Osteocyte (in vitro differentiated cells): ENCODE measurements around the gene ZBTB25. TPM values are rescaled to one million over a fixed set of nuclear protein-coding genes. Genes with fewer than 3 reads are reported as not detected.
A peak's percentile ranks its signal among the peaks of the same experiment; 100 is the strongest.

ENCODE experiments used
- DNase-seq: peaks from one replicate; pipeline ENCODE4 v3.0.0; 2021; ENCODE audit warnings: mixed read lengths; ENCODE audit not compliant: unreplicated experiment; ENCODE audit errors: extremely low spot score
- H3K27ac Mint-ChIP-seq: one replicate; pipeline ENCODE4 v1.8.0; 2021; ENCODE audit warnings: mild to moderate bottlenecking, mixed read lengths; ENCODE audit not compliant: unreplicated experiment
- H3K27me3 Mint-ChIP-seq: one replicate; pipeline ENCODE4 v1.8.0; 2021; ENCODE audit warnings: mixed read lengths; ENCODE audit not compliant: unreplicated experiment
- H3K36me3 Mint-ChIP-seq: one replicate; pipeline ENCODE4 v1.8.0; 2021; ENCODE audit warnings: mixed read lengths; ENCODE audit not compliant: unreplicated experiment
- H3K4me1 Mint-ChIP-seq: one replicate; pipeline ENCODE4 v1.8.0; 2021; ENCODE audit warnings: mixed read lengths; ENCODE audit not compliant: unreplicated experiment
- H3K4me3 Mint-ChIP-seq: one replicate; pipeline ENCODE4 v1.8.0; 2021; ENCODE audit warnings: mild to moderate bottlenecking, moderate library complexity, mixed read lengths; ENCODE audit not compliant: unreplicated experiment
- H3K9me3 Mint-ChIP-seq: one replicate; pipeline ENCODE4 v1.8.0; 2021; ENCODE audit warnings: mixed read lengths; ENCODE audit not compliant: unreplicated experiment
- total RNA-seq: library from RNA; stranded (reverse); gene quantifications from 2 replicates; pipeline ENCODE4 v1.2.1, GENCODE V29; 2021
- TF ChIP-seq, protein P1 (sequence below): fragments of 200-600 bp; sonication (generic); IDR thresholded peaks from 2 replicates; pipeline ENCODE4 v1.5.0; 2021; ENCODE audit warnings: antibody characterized with exemption, mild to moderate bottlenecking, moderate library complexity

Gene ZBTB25
- total RNA-seq, 1 donor from 2014 or later: 10.9 TPM

GRCh38 chr14:64544607-64545312, 41.1 kb upstream of the ZBTB25 start:
- Mint-ChIP-seq H3K9me3 (no peaks in the 10 kb centered on the region), H3K36me3 (no peaks in the 10 kb centered on the region), H3K4me1 (peaks cover 22% of the 10 kb centered on the region), H3K27ac (no peak overlapping the region), H3K4me3 (no peak overlapping the region), H3K27me3 (no peaks in the 10 kb centered on the region)
- no peak for DNase-seq
- TF ChIP-seq, protein P1, sequence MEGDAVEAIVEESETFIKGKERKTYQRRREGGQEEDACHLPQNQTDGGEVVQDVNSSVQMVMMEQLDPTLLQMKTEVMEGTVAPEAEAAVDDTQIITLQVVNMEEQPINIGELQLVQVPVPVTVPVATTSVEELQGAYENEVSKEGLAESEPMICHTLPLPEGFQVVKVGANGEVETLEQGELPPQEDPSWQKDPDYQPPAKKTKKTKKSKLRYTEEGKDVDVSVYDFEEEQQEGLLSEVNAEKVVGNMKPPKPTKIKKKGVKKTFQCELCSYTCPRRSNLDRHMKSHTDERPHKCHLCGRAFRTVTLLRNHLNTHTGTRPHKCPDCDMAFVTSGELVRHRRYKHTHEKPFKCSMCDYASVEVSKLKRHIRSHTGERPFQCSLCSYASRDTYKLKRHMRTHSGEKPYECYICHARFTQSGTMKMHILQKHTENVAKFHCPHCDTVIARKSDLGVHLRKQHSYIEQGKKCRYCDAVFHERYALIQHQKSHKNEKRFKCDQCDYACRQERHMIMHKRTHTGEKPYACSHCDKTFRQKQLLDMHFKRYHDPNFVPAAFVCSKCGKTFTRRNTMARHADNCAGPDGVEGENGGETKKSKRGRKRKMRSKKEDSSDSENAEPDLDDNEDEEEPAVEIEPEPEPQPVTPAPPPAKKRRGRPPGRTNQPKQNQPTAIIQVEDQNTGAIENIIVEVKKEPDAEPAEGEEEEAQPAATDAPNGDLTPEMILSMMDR: no peak

GRCh38 chr14:64542836-64543201, 39.2 kb upstream of the ZBTB25 start:
- no peaks in the 10 kb centered on the region for H3K9me3 Mint-ChIP-seq
- H3K4me3 Mint-ChIP-seq: no peak overlapping the region
- TF ChIP-seq, protein P1: no peak
- H3K27me3 Mint-ChIP-seq: no peaks in the 10 kb centered on the region
- H3K36me3 Mint-ChIP-seq: no peaks in the 10 kb centered on the region
- H3K4me1 Mint-ChIP-seq: peaks cover 25% of the 10 kb centered on the region
- no peak for DNase-seq
- H3K27ac Mint-ChIP-seq: no peak overlapping the region

DNA sequence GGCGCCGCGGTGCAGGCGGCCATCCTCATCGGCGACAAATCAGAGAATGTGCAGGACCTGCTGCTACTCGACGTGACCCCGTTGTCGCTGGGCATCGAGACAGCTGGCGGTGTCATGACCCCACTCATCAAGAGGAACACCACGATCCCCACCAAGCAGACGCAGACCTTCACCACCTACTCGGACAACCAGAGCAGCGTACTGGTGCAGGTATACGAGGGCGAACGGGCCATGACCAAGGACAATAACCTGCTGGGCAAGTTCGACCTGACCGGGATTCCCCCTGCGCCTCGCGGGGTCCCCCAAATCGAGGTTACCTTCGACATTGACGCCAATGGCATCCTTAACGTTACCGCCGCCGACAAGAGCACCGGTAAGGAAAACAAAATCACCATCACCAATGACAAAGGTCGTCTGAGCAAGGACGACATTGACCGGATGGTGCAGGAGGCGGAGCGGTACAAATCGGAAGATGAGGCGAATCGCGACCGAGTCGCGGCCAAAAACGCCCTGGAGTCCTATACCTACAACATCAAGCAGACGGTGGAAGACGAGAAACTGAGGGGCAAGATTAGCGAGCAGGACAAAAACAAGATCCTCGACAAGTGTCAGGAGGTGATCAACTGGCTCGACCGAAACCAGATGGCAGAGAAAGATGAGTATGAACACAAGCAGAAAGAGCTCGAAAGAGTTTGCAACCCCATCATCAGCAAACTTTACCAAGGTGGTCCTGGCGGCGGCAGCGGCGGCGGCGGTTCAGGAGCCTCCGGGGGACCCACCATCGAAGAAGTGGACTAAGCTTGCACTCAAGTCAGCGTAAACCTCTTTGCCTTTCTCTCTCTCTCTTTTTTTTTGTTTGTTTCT, 38.6 kb upstream of the ZBTB25 start:
- no peak for DNase-seq
- Mint-ChIP-seq H3K9me3 (no peaks in the 10 kb centered on the region), H3K27ac (peak overlapping the region; percentile 25), H3K4me1 (peaks cover 25% of the 10 kb centered on the region), H3K4me3 (no peak overlapping the region), H3K36me3 (no peaks in the 10 kb centered on the region), H3K27me3 (no peaks in the 10 kb centered on the region)
- TF ChIP-seq, protein P1: no peak

DNA sequence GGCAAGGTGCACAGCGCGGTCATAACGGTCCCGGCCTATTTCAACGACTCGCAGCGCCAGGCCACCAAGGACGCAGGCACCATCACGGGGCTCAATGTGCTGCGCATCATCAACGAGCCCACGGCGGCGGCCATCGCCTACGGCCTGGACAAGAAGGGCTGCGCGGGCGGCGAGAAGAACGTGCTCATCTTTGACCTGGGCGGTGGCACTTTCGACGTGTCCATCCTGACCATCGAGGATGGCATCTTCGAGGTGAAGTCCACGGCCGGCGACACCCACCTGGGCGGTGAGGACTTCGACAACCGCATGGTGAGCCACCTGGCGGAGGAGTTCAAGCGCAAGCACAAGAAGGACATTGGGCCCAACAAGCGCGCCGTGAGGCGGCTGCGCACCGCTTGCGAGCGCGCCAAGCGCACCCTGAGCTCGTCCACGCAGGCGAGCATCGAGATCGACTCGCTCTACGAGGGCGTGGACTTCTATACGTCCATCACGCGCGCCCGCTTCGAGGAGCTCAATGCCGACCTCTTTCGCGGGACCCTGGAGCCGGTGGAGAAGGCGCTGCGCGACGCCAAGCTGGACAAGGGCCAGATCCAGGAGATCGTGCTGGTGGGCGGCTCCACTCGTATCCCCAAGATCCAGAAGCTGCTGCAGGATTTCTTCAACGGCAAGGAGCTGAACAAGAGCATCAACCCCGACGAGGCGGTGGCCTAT, 37.8 kb upstream of the ZBTB25 start:
- TF ChIP-seq, protein P1: no peak
- DNase-seq: no peak
- Mint-ChIP-seq H3K36me3 (no peaks in the 10 kb centered on the region), H3K27me3 (no peaks in the 10 kb centered on the region), H3K9me3 (no peaks in the 10 kb centered on the region), H3K4me1 (peaks cover 28% of the 10 kb centered on the region), H3K27ac (no peak overlapping the region), H3K4me3 (no peak overlapping the region)
